GM19324 (cell line): ENCODE results near the gene TTC23L.
"Not testable (repeated sequence)": the region's sequence is repeated elsewhere in the genome, so short reads cannot be mapped to it uniquely, and the experiment has no call there.

Experiments used
- ATAC-seq: cut with Tn5 transposase; IDR thresholded peaks from one replicate; pipeline ENCODE4 v1.9.1; 2021; ENCODE audit warnings: mild to moderate bottlenecking, moderate library complexity; ENCODE audit not compliant: unreplicated experiment, low FRiP score

Gene TTC23L, protein sequence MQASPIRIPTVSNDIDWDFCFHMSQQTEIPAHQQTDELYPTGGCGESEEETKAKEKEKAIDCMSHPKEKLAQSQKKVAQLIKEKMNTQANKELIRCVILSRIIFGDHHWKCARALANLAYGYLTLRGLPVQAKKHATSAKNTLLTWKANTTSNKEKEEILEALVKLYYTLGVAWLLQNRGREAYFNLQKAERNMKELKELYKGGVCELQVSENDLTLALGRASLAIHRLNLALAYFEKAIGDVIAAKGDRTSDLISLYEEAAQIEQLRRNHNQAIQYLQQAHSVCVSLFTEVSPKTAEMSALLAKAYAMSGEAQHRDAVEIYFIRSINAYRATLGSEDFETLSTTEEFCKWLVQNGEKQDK

DNA sequence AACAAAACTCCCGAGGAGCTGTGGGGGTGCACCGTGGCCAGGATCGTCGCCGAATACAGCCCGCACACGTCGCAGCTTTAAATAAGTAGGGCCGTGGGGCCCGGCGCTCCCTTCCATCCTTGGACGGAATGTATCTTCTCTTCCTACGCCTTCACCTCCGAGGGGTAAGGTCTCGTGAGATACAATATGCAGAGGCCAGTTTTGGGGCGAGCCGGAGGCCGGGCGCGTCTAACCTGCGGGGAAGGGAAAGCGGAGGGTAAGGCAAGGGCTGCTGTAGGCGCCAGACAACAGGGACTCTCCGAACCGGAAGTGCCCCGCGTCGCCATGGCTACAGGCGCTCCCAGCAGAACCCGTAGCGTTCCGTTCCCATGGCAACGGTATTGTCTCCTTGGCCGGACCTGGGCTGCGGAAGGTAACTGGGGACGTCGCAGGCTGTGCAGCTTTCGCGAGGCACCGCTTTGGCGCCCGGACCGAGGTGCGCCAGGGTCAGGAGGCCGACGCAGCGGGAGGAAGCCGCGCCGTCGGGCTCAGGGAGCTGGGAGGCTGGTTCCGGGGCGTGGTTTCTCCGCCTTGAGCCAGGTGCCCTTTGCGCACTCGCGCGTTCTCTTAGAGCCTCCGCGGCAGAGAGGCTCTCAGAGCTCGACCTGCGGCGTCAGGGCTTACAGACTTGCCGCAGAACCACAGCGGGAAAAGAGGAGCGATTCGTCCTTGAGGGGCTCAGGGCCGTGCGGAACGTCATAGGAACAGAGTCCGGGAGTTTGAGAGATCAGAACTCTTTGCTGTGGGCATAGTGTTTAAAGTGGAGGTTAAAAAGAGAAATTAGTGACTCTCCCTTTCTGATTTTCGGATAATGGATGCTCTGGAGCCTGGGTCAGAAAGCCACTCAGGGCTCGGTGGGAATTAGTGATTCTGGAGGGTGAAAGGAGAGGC, at the start of gene TTC23L:
TSS of gene TTC23L (plus strand) at position 380 of the 930 bp plus-strand sequence. CDS start 1,508 bp downstream, outside the sequence.
- peak; percentile 98 for ATAC-seq

GRCh38 chr5:34789639-34790038, 49.3 kb upstream of the TTC23L start:
- no peak for ATAC-seq

- ATAC-seq, result no peak
These were observed 48.9 kb upstream of the TTC23L start for GRCh38 chr5:34790069-34790468.

DNA sequence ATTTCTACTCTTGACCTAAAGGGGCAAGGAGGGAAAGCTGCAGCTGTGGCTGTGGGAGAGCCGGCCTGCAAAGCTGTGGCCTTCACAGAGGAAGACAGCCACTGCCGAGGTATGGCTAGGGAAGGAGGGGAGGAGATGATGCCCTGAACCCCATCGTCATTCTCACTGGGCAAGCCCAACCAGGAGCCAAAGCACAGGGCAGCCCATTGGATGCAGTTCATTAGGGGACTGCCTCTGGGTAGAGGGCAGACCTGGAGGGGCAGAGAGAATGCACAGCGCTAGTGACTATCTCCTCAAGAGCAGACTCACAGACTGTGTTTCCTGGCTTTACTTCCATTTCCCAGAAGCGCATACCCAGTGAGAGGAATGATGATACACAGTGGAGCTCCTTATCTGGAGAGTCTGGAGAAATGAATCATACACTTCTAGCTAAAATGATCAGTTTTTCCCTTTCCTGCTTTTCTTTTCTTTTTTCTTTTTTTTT, 47.2 kb upstream of the TTC23L start:
- no peak for ATAC-seq

- ATAC-seq, result no peak
These were observed 36.0 kb upstream of the TTC23L start for GRCh38 chr5:34802834-34803563.

DNA sequence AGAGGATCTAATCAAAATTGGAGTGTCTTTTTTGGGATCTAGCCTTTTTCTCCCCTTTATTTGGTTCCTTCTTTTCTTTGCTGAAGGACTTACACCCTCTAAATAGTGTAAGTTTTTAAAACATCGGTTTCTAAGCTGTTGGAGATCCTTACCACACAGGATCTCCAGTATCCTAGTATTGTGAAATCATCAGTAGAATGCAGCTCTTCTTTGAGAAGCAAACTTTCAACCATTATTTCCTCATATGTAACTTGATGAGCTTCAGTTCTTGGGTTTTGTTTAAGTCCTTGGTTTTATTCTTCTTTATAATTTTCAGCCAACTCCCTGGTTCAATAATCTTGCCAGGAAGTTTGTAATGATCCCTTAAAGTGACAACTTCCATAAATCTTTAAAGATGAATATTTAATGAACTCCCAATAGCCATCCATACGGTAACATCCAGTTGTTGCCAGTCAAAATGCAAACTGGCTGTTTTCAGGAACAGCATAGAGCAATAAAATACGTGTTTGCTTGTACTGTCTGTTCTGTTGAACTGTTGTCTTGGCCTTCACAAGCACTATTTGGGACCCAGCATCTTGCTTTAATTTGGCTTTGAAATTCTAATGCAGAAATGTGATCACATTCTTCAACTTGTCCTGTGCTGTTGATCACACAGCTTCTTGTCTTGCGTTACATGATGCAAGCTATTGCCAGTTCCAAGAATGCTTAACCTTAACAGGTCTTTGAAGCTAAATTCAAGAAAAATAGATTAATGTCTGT, 34.8 kb upstream of the TTC23L start:
- ATAC-seq, result no peak

DNA sequence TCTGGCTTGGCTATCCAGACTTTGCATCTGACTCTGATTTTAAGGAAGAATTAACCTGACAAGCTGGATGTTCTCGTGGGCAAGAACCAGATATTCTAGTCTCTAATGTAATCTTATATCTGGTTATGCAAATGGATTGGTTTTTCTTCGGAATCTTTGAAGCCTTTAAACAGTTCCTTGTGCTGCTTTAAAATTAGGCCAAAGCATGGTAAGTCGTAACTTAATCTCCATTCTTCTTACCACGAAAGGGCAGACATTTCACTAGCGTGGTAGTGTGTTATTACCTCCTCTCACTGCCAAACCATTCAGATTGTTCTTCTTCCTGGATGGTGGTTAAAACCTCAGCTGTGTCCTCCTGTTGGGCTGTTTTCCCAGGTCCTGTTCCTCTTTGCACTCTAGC, 34.1 kb upstream of the TTC23L start:
- ATAC-seq, result no peak

GRCh38 chr5:34806532-34806931, 32.4 kb upstream of the TTC23L start:
- ATAC-seq, result no peak

DNA sequence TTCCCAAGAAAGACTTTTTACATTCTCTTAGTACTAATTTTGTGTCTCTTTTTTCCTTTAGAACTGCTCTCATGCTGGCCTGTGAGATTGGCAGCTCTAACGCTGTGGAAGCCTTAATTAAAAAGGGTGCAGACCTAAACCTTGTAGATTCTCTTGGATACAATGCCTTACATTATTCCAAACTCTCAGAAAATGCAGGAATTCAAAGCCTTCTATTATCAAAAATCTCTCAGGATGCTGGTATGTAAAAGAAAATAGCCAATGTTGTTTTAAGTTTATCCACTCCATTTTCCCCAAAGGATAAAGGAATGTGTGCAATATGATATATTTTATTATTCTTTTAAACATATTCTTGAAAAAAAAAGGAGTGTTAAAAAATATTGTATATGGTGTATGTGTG, 27.3 kb upstream of the TTC23L start:
- no peak for ATAC-seq

- no peak for ATAC-seq
These were observed 25.5 kb upstream of the TTC23L start for GRCh38 chr5:34813509-34813908.

DNA sequence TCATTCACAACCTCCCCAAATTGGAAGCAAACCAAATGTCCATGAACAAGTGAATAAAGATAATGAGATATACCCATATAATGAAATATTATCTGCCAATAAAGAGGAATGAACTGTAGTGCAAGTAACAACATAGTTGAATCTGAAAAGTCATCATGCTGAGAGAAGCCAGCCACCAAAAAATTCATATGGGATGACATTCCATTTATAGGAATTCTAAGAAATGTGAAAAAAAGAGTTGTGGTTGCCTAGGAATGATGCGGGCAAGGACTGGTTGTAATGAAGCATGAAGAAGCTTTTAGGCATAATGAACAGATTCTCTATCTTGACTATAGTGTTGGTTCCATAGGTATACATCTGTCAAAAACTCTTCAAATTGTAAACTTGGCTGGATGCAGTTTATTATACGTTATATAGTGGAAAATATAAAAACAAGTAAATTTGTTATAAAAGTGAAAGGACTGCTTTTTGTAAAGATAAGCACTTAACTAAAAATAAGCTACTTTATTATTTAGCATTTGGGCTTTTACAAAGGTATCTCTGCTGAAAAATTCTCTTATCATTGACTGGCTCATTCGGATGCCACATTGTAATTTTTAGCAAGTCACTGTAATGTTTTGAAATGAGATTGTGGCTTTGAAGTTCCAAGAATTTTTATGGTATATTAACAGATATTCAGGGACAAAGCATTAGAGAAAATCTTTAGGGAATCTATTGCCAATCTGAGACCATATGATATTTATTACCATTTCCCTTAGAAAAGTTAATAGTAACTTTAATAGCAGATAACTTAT, 21.2 kb upstream of the TTC23L start:
- no peak for ATAC-seq

DNA sequence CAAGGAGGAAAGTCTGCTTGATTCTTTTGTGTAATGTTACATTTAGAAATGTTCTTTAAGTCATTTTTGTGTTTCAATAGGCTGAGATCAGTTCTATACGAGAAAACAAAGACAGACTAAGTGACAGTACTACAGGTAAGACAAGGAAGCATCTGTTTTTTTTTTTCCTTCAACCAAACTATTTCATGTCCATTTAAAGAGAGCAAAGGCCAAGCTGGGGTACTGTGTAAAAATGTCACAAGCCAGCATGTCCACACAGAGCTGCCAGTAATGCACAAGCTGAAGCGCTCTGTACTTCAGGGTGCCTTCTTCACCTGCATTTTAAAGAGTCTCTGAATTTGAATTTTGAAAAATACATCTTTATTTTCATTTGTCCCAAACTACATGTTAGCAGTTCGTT, 20.2 kb upstream of the TTC23L start:
- ATAC-seq, result no peak

- ATAC-seq, result no peak
These were observed 18.4 kb upstream of the TTC23L start for GRCh38 chr5:34820593-34820992.

DNA sequence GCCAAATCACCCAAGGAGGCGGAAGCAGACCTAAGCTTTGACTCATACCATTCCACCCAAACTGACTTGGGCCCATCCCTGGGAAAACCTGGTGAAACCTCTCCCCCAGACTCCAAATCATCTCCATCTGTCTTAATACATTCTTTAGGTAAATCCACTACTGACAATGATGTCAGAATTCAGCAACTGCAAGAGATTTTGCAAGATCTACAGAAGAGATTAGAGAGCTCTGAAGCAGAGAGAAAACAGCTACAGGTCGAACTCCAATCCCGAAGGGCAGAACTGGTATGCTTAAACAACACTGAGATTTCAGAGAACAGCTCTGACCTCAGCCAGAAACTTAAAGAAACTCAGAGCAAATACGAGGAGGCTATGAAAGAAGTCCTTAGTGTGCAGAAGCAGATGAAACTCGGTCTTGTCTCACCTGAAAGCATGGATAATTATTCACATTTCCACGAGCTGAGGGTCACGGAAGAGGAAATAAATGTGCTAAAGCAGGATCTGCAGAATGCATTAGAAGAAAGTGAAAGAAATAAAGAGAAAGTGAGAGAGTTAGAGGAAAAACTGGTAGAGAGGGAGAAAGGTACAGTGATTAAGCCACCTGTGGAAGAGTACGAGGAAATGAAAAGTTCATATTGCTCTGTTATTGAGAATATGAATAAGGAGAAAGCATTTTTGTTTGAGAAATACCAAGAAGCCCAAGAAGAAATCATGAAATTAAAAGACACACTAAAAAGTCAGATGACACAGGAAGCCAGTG, 15.8 kb upstream of the TTC23L start:
- no peak for ATAC-seq

DNA sequence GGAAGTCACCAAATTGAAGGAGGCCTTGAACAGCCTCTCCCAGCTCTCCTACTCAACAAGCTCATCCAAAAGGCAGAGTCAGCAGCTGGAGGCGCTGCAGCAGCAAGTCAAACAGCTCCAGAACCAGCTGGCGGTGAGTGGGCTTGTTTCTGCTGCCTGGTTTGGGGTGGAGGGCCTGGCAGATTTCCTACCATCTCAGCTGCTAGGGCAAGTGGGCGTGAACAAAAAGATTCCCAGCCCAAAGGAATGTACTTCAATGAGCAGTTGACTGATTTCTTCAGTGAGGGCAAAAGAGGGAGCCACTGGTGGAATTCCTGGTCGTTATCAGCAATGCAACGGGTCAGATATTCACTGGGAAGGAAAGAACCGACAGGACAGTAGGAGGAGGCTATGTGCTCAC, 12.6 kb upstream of the TTC23L start:
- ATAC-seq, result no peak

DNA sequence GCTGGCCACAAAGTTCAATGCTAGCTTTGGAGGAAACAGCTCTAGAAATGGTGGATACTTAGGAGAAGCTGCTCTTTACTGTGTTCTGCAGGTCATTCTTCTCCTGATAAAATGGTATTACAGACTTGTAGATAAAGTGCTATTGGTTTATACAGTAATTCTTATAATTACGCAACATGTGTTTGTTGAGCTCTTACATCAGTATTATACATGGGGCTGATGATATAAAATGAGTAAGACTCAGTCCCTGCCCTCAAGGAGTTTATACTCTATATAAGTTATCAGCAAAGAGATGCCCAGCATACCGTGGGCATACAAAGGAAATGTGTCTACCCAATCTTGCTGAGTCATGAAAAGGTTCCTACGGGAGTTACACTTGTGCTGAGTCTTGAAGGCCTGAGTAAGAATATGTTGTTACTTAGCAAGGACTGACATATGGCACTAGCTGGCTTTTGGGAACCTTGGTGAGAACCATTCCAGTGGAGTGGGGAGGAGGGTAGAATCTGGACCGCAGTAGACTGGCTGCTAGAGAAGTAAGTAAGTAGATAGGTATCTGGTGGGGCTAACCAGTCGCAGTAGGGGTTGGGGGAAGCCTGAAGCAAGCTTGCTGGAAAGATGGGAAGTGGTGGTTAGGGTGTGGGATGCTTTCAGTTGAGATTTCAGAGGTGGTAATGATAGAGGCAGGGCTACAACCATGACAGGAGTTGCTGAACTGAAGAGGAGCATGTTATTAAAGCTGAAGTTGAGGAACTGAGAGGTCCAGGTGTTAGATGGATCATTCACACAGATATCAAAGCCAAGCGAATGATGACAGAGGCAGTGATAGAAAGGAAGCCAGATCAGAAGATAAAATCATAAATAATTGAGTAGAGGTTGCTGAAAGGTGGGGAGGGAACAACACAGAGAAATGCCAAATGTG, 11.1 kb upstream of the TTC23L start:
- ATAC-seq, result no peak

GRCh38 chr5:34830827-34831226, 8.1 kb upstream of the TTC23L start:
- not testable (repeated sequence) for ATAC-seq
